Measurements from ENCODE around the gene GLUD1.
A peak's percentile ranks its signal among the peaks of the same experiment; 100 is the strongest.
"Not testable (repeated sequence)": the region's sequence is repeated elsewhere in the genome, so short reads cannot be mapped to it uniquely, and the experiment has no call there.

The GLUD1 gene

GRCh38 chr10:87094373-87095235 lies at the start of gene GLUD1, which contains the start of gene SHLD2:
Gene GLUD1, minus strand, starts transcription at chr10:87094843. Its CDS starts 74 bp downstream, at chr10:87094769.
Gene SHLD2, plus strand, starts transcription at chr10:87095206. Its CDS starts 56,149 bp downstream, at chr10:87151355.
- DNase-seq (ENCODE audit: low spot score), result peak; percentile 92

DNA sequence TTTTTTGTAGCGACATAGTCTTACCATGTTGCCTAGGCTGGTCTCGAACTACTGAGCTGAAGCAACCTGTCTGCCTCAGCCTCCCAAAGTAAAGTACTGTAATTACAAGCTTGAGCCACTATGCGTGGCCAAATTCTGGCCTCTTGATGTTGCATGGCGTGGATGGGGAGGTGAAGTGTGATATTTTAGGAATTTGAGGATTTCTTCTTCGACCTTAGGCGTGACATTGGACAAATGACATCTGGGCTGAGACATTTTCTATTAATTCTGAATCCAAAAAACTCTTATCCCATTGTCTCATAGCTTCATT lies 48.4 kb upstream of the GLUD1 start:
- not testable (repeated sequence) for DNase-seq (ENCODE audit: low spot score)

DNA sequence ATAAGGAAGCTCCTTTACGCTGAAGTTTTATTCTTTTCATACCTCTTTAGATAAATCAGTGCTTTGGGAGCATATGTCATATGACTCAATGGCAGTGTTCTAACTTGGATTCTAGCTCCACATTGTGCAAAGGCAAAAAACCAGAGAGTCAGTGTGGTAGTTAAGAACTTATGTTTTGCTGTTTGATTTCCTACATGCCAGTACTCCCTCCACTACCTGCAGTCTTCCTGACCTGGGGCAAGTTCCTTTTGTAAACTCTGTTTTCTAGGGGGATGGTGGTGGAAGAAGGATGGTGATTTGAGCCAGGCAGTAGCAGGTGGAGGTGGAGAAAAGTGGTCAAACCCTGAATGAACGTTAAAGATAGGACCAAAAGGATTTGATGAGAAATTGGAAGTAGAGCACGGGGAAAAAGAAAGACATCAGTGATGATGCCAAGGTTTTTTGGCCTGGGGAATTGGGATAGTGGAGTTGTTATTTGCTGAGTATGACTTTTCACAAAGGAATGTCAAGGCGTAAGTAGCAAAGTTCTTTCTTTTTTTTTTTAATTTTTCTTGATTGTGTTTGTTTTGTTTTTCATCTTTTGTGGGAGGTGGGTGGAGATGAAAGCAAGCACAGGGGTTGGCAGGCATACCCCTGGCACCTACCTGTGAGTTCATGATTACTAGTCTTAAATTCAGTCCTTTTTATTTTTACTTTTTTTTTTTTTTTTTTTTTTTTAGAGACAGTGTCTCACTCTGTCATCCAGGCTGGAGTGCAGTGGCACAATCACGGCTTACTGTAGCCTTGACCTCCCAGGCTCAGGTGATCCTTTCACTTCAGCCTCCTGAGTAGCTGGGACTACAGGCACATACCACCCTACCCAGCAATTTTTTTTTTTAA lies 47.8 kb upstream of the GLUD1 start:
- not testable (repeated sequence) for DNase-seq (ENCODE audit: low spot score)

DNA sequence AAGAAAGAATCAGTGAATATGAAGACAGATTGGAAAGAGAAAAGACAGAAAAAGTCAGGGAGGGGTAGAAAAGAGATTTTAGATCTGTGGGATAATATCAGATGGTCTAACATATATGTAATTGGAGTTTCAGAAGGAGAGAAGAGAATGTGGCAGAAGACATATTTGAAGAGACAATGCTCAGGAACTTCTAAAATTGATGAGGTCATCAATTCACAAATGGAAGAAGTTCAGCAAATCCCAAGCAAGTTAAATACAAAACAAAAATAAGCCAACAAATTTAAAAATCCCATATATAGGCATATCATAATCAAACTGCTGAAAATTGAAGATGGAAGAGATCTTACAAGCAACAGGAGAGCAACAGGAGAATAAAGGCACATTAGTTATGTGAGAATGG lies 42.8 kb upstream of the GLUD1 start:
- not testable (repeated sequence) for DNase-seq (ENCODE audit: low spot score)

DNA sequence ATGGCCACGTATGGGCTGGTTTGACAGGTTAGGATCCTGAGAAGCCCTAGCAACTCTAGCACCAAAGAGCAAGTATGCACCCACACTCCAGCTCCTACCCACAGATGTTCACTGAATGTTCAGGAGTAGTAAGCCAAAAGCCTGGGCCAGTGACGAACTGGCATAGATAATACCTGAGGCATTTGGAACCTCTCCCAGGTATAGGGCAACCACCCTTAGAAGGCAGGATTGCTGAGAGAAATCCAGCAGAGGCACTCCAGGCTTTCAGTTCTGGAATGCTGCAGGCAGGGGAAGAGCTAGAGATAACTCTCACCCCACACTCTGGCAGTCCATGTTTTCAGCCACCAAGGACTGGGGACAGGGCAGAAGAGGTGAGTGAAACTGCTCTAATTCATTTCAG lies 39.8 kb upstream of the GLUD1 start:
- not testable (repeated sequence) for DNase-seq (ENCODE audit: low spot score)

- not testable (repeated sequence) for DNase-seq (ENCODE audit: low spot score)
These were observed 39.3 kb upstream of the GLUD1 start for GRCh38 chr10:87133936-87134335.

DNA sequence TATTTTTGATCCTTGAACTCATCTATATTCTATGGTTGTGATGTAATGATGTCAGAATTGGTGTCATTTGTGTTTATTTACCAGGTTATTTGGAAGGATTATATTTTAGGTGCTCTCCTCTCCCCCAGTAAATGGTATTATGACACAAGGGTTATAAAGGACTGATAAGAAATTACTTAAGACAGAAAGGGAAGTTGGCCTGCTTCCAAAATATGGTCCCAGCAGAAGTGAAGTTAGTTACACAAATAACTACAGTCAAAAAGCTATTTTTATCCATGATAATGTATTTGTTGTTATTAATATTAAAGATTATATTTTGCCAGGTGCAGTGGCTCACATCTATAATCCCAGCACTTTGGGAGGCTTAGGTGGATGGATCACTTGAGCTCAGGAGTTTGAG lies 37.5 kb upstream of the GLUD1 start:
- DNase-seq (ENCODE audit: low spot score), result not testable (repeated sequence)

- DNase-seq (ENCODE audit: low spot score), result not testable (repeated sequence)
These were observed 33.0 kb upstream of the GLUD1 start for GRCh38 chr10:87127607-87128156.

DNA sequence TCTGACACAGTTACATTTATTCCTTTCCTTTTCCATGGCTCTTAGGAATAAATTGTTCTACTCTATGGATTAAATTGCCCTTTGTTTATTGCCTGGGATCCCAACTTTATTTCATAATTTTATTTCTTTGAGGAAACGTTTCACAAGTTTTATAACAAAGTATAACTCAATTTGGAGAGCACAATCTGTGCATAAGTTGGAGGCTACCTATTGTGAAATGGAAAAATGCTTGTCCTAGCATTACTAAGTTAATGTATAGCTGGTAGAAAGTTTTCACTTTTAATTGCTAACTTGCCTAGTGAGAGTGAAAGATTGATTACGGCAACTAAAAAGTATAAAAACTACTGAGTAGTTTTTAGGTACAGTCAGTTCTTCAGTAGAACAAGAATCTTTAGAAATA lies 32.4 kb upstream of the GLUD1 start:
- not testable (repeated sequence) for DNase-seq (ENCODE audit: low spot score)

DNA sequence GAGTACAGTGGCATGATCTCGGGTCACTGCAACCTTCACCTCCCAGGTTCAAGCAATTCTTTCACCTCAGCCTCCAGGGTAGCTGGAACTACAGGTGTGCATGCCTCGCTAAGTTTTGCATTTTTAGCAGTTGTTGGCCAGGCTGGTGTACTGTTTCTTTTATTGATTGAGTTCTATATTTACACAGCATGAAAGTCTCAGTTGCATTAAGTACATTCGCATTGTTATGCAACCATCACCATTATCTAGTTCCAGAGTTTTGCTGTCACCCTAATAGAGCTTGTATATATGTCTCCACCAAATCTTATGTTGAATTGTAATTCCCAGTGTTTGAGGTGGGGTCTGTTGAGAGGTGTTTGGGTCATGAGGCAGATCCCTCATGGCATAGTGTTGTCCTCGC lies 28.7 kb upstream of the GLUD1 start:
- DNase-seq (ENCODE audit: low spot score), result not testable (repeated sequence)

DNA sequence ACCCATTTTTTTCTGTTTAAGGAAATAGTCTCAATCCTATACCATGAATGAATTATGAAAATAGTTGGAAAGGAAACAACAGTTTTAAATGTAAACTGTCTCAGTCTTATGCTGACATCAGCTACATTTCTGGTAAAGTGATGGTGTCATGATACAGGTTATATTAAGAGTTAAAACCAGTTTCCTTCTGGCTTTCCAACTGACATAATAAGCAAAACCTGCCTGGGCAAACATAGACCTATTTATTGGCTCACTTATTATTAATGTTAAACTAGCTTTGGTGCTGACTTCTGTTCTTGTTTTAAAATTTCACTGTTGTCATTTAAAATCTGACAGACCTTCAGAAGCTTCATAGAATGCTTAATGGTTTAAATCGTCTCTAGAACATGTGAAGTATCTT lies 24.4 kb upstream of the GLUD1 start:
- DNase-seq (ENCODE audit: low spot score), result not testable (repeated sequence)

GRCh38 chr10:87118122-87118521 lies 23.5 kb upstream of the GLUD1 start:
- not testable (repeated sequence) for DNase-seq (ENCODE audit: low spot score)

DNA sequence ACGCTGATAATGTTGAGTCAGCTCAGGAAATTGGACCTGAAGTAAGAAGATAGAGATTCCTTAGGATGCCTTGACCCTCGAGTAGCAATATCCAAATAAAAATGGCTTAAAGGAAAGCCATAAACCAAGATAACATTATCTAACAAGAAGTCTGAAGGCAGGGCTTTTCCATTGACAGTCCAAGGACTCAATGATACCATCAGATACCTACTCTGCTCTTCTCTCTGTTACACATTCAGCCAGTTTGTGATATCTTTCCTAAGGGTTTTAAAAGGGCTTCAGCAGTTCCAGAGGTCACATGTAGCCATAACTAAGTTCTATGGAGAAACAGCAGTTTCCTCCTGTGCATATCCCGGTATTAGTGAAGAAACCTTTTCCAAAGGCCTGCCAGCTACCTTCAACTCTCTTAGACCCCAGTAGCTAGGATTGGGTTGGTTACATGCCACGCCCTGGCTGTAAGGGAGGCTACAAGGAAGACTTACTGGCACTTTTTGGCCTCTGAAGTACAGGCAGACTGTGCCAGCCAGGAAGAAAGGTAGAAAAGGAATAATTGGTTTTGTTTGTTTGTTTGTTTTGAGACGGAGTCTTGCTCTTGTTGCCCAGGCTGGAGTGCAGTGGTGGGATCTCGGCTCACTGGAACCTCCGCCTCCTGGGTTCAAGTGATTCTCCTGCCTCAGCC lies 10.9 kb upstream of the GLUD1 start:
- DNase-seq (ENCODE audit: low spot score), result no peak

DNA sequence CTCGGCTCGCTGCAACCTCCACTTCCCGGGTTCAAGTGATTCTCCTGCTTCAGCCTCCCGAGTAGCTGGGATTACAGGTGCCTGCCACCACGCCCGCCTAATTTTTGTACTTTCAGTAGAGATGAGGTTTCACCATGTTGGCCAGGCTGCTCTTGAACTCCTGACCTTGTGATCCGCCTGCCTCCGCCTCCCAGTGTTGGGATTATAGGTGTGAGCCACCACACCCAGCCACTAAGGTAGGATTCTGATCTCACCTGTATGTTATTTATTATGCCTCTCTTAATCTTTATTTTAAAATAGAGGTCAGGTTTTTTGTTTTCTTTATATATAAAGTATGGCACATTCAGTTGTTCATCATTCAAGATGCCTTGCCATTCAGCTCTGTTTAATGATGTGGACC lies 10.1 kb upstream of the GLUD1 start:
- DNase-seq (ENCODE audit: low spot score), result not testable (repeated sequence)

- DNase-seq (ENCODE audit: low spot score), result no peak
These were observed 7.4 kb upstream of the GLUD1 start for GRCh38 chr10:87101996-87102395.

DNA sequence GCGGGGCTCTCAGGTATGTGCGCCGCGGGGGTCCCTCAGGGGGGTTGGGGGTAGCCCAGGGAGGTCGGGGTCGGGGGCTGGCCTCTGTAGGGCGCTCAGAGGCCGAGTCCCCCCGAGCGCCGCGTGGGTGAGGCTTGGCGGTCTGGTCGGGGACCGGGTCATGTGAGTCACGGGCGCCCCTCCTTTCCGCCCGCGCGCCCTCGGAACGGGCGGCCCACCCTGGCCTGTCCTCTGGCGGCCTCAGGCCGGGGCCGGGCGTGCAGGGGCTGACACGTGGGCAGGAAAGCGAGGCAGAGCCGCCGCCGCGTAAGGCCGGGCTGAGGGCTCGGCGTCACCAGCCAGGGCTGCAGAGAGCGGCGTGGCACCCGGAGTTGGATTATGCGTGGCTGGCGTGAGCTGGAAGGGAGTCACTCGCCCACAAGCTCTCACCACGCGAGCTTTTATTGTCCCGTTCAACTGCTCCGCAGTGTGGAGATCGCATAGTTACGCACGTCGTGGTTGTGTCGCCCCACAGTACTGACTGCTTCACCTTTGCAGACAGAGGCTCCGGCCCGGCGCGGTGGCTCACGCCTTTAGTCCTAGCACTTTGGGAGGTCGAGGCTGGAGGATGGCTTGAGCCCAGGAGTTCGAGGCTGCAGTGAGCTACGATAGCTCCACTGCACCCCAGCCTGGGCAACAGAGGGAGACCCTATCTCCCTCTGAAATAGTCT lies 748 bp upstream of the GLUD1 start:
- peak; percentile 86 for DNase-seq (ENCODE audit: low spot score)

GRCh38 chr10:87093632-87094372 lies 841 bp downstream of the GLUD1 start:
- DNase-seq (ENCODE audit: low spot score), result peak; percentile 78

GRCh38 chr10:87092861-87093631 lies 1.6 kb downstream of the GLUD1 start:
- DNase-seq (ENCODE audit: low spot score), result no peak

GRCh38 chr10:87092376-87092860 lies 2.2 kb downstream of the GLUD1 start:
- DNase-seq (ENCODE audit: low spot score), result no peak

- DNase-seq (ENCODE audit: low spot score), result no peak
These were observed 3.9 kb downstream of the GLUD1 start for GRCh38 chr10:87090779-87091178.
